ENCODE measurements around the gene BBS4.
"Not testable (repeated sequence)": the region's sequence is repeated elsewhere in the genome, so short reads cannot be mapped to it uniquely, and the experiment has no call there.

BBS4 gene

GRCh38 chr15:72700076-72700475 is 14.1 kb downstream of the BBS4 start:
- DNase-seq, result no peak

- DNase-seq, result no peak
Observed at GRCh38 chr15:72706266-72706665, 20.3 kb downstream of the BBS4 start.

GRCh38 chr15:72708551-72709303 is 22.7 kb downstream of the BBS4 start:
- not testable (repeated sequence) for DNase-seq

- peak; percentile 70 for DNase-seq
Observed at GRCh38 chr15:72722071-72722696, 36.2 kb downstream of the BBS4 start.

GRCh38 chr15:72724028-72724427 is 38.0 kb downstream of the BBS4 start:
- no peak for DNase-seq

- no peak for DNase-seq
Observed at GRCh38 chr15:72725446-72725845, 39.4 kb downstream of the BBS4 start.

GRCh38 chr15:72725851-72726250 is 39.8 kb downstream of the BBS4 start:
- DNase-seq, result not testable (repeated sequence)

GRCh38 chr15:72727154-72727553 is 41.1 kb downstream of the BBS4 start:
- no peak for DNase-seq

- DNase-seq, result not testable (repeated sequence)
Observed at GRCh38 chr15:72728249-72728648, 42.2 kb downstream of the BBS4 start.

GRCh38 chr15:72728821-72729220 is 42.8 kb downstream of the BBS4 start:
- DNase-seq, result no peak

- no peak for DNase-seq
Observed at GRCh38 chr15:72732086-72732485, 46.1 kb downstream of the BBS4 start.

- DNase-seq, result no peak
Observed at GRCh38 chr15:72732516-72732915, 46.5 kb downstream of the BBS4 start.

GRCh38 chr15:72733941-72734738 is 48.1 kb downstream of the BBS4 start:
- no peak for DNase-seq

GRCh38 chr15:72735111-72735510 is 49.1 kb downstream of the BBS4 start:
- no peak for DNase-seq

GRCh38 chr15:72737061-72737460 is 51.1 kb downstream of the BBS4 start:
- no peak for DNase-seq

GRCh38 chr15:72737723-72738122 is 51.7 kb downstream of the BBS4 start:
- DNase-seq, result no peak

- no peak for DNase-seq
Observed at GRCh38 chr15:72740219-72740618, 54.2 kb downstream of the BBS4 start.

- DNase-seq, result no peak
Observed at GRCh38 chr15:72749700-72750099, 63.7 kb downstream of the BBS4 start.

- DNase-seq, result no peak
Observed at GRCh38 chr15:72751751-72752455, 65.9 kb downstream of the BBS4 start.

- DNase-seq, result no peak
Observed at GRCh38 chr15:72754096-72754495, 68.1 kb downstream of the BBS4 start.

GRCh38 chr15:72758182-72758581 is 72.2 kb downstream of the BBS4 start:
- DNase-seq, result no peak

- DNase-seq, result no peak
Observed at GRCh38 chr15:72760590-72761260, 74.7 kb downstream of the BBS4 start.

GRCh38 chr15:72764656-72765055 is 78.6 kb downstream of the BBS4 start:
- DNase-seq, result no peak
